Breast epithelium (tissue), 3 donors: Measurements from ENCODE around the gene FAM131C.

Experiments used
- CTCF ChIP-seq, 3 donors: fragments of 450-650 bp; IDR thresholded peaks; one replicate each; pipeline ENCODE4 v1.5.1; 2016 to 2017; ENCODE audit warnings: antibody characterized with exemption in 3 of 3, mild to moderate bottlenecking in 3 of 3, moderate library complexity in 3 of 3
- POLR2AphosphoS5 ChIP-seq, 3 donors: sonication (generic); formaldehyde crosslinking; IDR thresholded peaks; one replicate each; pipeline ENCODE4 v1.6.1; 2017; ENCODE audit warnings: antibody characterized with exemption in 3 of 3

GRCh38 chr1:16015960-16016901, 57.2 kb downstream of the FAM131C start:
- no peak for TF ChIP-seq CTCF (IDR thresholded peaks at IDR 0.05)
- no peak for TF ChIP-seq POLR2AphosphoS5 (IDR thresholded peaks at IDR 0.05)
